GM19463 (cell line): ENCODE data around the gene SLC35A3.

ENCODE experiments used
- ATAC-seq: cut with Tn5 transposase; IDR thresholded peaks from one replicate; pipeline ENCODE4 v1.9.1; 2021; ENCODE audit warnings: mild to moderate bottlenecking, moderate library complexity; ENCODE audit not compliant: unreplicated experiment

Gene SLC35A3

GRCh38 chr1:100074604-100075395 is 105.0 kb downstream of the SLC35A3 start:
- no peak for ATAC-seq

GRCh38 chr1:100075773-100076172 is 106.0 kb downstream of the SLC35A3 start:
- ATAC-seq = peak; percentile 59

GRCh38 chr1:100076319-100076718 is 106.5 kb downstream of the SLC35A3 start:
- ATAC-seq = peak; percentile 2

- ATAC-seq = peak; percentile 65
Measured at GRCh38 chr1:100076744-100077143, 106.9 kb downstream of the SLC35A3 start.

- ATAC-seq = peak; percentile 47
Measured at GRCh38 chr1:100077531-100077930, 107.7 kb downstream of the SLC35A3 start.

- ATAC-seq = no peak
Measured at GRCh38 chr1:100080331-100080730, 110.5 kb downstream of the SLC35A3 start.
